ENCODE measurements around the gene GAPVD1.

Gene GAPVD1

GRCh38 chr9:125407974-125408900 is 146.6 kb downstream of the GAPVD1 start:
- DNase-seq: peak; percentile 93

- DNase-seq: no peak
Observed at GRCh38 chr9:125409217-125409636, 147.6 kb downstream of the GAPVD1 start.

GRCh38 chr9:125409637-125410521 is 148.3 kb downstream of the GAPVD1 start:
- DNase-seq: no peak

- no peak for DNase-seq
Observed at GRCh38 chr9:125410522-125410894, 148.9 kb downstream of the GAPVD1 start.

GRCh38 chr9:125411171-125411756 is 149.6 kb downstream of the GAPVD1 start:
- no peak for DNase-seq

GRCh38 chr9:125412166-125412565 is 150.5 kb downstream of the GAPVD1 start:
- DNase-seq: no peak

- no peak for DNase-seq
Observed at GRCh38 chr9:125413579-125413978, 152.0 kb downstream of the GAPVD1 start.

- no peak for DNase-seq
Observed at GRCh38 chr9:125415583-125416460, 154.2 kb downstream of the GAPVD1 start.

- no peak for DNase-seq
Observed at GRCh38 chr9:125416517-125416916, 154.9 kb downstream of the GAPVD1 start.
